GM12865 (cell line): ENCODE results near the gene DDX3Y.

ENCODE experiments used
- DNase-seq: peaks from one replicate; pipeline ENCODE4 v3.0.0; 2010; ENCODE audit warnings: low read depth
- H3K4me3 ChIP-seq: 2 replicates; pipeline ENCODE4 v1.5.1; 2011; ENCODE audit warnings: mild to moderate bottlenecking, low read depth, low read length, control low read depth
- CTCF ChIP-seq: IDR thresholded peaks from 2 replicates; pipeline ENCODE4 v1.5.1; 2011; ENCODE audit warnings: low read length, control low read depth, low read depth, inconsistent platforms; ENCODE audit not compliant: insufficient read depth; ENCODE audit errors: missing control alignments

DDX3Y gene

GRCh38 chrY:12905895-12906294 is 1.2 kb downstream of the DDX3Y start:
- no peak overlapping the region for H3K4me3 ChIP-seq
- TF ChIP-seq CTCF = no peak
- DNase-seq = no peak

GRCh38 chrY:12913541-12913940 is 8.9 kb downstream of the DDX3Y start:
- no peak for TF ChIP-seq CTCF
- H3K4me3 ChIP-seq = no peak overlapping the region
- DNase-seq = no peak

- TF ChIP-seq CTCF = no peak
- no peak overlapping the region for H3K4me3 ChIP-seq
- DNase-seq = no peak
Measured at GRCh38 chrY:12928043-12928442, 23.4 kb downstream of the DDX3Y start.

- DNase-seq = no peak
- TF ChIP-seq CTCF = no peak
Measured at GRCh38 chrY:12941725-12942687, 37.3 kb downstream of the DDX3Y start.

More at GRCh38 chrY:12941725-12942687, 37.3 kb downstream of the DDX3Y start:
- no peak overlapping the region for H3K4me3 ChIP-seq
